GM12801 (cell line): ENCODE measurements around the gene CREB3L1.

Experiments used
- CTCF ChIP-seq: IDR thresholded peaks from one replicate; pipeline ENCODE4 v1.5.1; 2011; ENCODE audit warnings: control low read depth; ENCODE audit not compliant: insufficient read length; ENCODE audit errors: extremely low read depth

Gene CREB3L1

DNA sequence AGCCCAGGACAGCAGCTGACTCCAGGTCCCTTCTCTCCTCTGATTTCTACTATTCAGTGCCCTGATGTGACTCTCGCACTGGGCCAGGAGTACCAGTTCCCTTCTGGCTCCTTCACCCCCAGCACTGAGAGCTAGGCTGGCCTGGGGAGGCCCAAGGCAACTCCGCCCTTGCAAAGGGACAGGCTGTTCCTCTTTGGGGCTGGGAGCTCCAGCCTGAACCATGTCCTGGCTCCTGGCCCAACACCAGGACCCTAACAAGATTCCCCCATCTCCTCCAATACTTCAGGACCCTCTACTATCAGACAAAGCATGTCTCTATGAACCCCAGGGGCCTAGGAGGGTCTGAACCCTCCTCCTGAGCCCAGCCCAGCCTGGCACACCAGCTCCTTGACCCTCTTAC is 12.5 kb downstream of the CREB3L1 start:
- TF ChIP-seq CTCF: no peak

GRCh38 chr11:46290598-46291309 is 13.3 kb downstream of the CREB3L1 start:
- TF ChIP-seq CTCF: no peak

DNA sequence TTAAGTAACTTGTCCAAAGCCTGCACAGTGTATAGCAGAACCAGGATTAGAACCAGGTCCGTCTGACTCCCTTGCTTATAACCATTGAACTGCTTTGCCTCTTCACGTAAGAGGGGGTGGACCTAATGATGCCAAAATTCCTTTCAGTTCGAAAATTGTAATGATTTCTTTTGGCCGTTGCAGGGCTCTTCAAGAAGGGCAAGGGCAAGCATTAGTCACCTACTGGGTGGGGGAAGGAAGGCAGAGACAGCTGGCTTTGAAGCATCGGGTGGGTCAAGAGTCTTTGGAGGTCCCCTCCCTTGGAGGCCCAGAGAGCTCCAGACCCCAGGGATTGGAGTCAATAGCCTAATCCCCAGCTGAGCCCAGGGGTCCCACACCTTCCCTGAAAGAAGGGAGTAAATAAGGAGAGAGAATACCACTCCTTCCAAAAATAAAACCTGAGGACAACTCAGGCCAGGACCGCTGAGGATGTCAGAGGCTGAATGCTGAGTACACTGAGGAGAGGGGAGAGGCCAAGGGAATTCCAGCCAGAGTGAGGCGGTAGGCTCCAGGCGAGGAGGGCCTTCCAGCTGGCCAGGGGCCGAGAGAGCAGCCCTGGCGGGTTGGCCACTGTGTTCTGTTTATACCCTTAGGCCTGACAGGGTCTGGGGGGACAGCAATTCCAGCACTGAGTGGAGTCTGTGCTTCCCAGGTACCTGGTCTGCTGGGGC is 14.1 kb downstream of the CREB3L1 start:
- TF ChIP-seq CTCF: no peak

DNA sequence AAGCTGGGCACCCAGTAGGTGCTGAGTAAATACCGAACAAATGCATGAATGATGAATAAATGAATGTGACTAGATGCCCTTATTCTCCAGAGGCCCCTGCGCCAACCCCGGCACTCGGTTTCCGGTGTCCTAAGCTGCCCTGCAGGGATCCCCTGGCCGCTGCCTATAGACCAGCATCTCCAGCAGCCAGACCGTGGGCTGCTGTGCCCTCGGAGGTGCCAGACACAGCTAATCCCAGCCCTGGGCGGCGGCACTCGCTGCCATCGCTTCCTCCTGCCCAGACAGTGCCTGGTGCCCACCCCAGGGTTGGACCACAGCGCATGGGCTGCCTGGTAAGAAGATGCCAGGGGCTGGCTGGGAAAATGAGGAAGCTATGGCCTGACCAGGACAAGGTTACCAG is 15.6 kb downstream of the CREB3L1 start:
- TF ChIP-seq CTCF: no peak

GRCh38 chr11:46293641-46294103 is 16.2 kb downstream of the CREB3L1 start:
- no peak for TF ChIP-seq CTCF

DNA sequence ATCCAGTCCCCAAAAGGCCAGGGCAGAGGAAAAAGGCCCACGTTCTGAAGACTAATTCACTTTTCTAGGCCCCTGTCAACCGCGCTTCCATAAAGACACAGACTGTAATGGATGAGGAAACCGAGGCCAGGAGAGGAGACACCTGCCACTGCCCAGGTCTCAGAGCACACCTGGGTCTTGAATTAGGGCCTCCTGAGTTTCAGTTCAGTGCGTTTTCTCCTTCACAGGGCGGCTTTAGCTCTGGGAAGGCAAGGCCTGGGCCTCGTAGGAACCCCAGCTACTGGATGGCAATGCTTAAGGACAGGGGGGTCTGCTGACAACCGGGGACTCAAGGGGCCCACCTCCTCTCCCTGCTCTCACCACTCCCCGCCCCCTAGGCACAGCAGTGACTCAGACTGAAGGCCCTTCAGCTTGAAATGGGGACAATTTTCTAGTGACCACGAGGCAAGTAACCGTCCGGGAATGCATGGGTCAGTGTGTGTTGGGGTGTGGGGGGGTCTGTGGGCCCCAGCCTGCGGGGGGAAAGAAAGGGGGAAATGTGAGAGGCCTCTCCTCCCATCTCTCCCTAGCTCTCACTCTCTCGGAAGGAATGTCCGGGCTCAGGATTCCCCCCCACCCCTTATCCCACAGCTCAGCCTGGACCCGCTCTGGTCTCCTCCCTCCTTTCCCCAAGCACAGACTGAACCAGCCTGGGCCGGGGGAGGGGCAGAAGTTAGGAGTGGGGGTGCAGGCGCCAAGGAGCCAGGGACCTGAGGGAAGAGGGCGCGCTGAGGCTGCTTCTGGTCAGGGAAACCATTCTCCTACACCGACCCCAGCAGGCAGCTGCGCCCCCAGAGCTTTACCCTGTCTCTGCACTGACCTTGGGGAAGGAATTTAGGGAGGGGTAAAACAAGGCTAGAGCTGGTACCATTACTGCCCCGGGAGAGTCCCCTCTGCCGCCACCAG is 17.2 kb downstream of the CREB3L1 start:
- no peak for TF ChIP-seq CTCF
